T-helper 9 cell (primary cell): Measurements from ENCODE around the gene MDH1B.
"Not testable (repeated sequence)": the region's sequence is repeated elsewhere in the genome, so short reads cannot be mapped to it uniquely, and the experiment has no call there.

Experiments
- DNase-seq: peaks from one replicate; pipeline ENCODE4 v3.0.0-alpha.2; 2020
- total RNA-seq, 2 donors: gene quantifications; one replicate each; lab custom pipeline; 2026; lab: John Stamatoyannopoulos, UW

Gene MDH1B
- total RNA-seq: 0.07 to 0.24 reads per million in 2 donors

DNA sequence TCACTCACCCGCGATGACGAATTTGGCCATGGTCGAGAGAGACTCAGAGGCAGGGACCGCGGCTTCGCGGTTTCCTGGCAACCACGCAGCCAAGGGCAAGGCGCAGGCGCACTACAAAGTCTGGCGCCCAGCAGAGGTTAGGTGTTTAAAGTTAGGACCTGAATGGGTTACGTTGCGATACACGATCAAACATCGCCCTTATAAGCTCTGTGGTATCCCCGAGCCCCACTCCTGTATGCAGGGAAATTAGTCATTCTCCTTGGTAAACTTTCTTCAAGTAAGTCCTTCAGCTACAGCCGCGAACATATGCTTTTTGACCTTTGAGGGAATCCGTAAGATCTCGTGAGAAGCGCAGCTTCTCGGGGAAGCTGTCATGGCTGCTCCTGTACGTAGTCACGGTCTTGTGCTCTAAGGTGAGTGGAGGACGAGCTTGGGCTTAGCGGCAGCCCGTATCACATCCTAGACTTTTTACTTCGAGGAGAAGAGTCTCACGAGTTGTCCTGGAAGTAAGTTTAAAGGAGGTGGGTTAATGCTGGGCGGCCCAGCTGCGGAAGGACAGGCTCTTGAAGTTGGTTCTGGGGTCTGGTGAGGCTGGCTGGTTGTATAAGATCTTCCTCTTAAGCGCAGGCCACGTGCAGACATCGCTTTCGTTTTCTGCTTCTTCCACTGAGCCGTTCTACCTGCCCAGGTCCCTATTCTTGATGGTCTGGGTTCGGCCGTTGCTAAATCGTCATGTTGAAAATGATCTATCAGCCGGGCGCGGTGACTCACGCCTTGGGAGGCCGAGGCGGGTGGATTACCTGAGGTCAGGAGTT, at the start of gene MDH1B, which contains the start of gene FASTKD2:
TSS of gene MDH1B (minus strand) at position 87 of the 815 bp plus-strand sequence. CDS start at position 30, 57 bp downstream.
TSS of gene FASTKD2 (plus strand) at position 365 of the 815 bp plus-strand sequence. CDS start 1,088 bp downstream, outside the sequence.
- peak; percentile 67 for DNase-seq

DNA sequence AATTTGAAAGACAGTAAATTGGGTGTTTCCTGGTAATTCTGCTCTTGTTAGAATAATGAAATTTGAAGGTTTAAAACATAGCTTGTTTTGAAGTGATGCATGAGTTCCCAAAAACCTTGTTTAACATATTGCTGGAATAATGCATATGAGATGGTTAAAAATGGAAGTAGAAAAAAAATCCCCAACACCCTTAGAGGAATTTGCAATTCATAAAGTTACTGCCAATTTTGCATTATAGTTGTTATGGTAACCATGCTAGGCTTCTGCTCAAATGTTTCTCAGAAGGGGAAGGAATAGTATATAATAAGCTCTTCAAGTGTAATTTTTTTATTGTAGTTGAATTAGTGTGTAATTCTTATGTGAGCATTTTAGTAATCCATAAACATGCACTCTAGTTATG, 49.4 kb upstream of the MDH1B start:
- no peak for DNase-seq

DNA sequence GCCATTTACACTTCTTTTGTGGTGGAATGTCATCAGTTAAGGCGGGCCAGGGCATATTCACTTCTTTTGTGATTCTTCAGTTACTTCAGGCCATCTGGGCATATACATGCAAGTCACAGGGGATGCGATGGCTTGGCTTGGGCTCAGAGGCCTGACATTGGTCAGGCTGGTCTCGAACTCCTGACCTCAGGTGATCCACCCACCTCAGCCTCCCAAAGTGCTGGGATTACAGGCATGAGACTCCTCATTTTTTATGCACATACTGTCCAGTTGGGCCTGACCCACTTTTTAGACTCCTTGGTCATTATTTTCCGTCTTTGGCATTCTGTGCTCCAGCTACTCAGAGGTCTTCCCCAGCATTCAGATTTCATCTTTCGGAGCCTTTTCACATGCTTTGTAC, 47.3 kb upstream of the MDH1B start:
- not testable (repeated sequence) for DNase-seq

DNA sequence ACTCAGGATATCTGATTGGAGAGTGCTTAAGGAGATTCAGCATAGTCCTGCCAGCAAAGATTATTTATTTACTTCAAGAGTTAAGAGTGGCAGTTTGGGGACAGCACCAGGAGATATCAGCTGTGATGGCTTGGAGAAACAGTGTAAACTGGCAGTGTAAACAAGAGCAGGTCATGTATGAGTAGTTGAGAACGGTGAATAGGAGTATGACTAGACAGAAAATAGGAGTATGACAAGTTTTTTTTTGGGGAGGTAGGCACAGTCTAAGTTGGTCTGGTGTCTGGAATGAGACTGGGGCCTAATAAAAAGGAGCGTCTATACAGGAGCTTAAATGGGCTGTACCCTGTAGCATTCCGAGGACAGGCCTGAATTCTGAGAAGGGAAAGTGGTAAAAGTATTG, 42.5 kb upstream of the MDH1B start:
- DNase-seq: not testable (repeated sequence)

DNA sequence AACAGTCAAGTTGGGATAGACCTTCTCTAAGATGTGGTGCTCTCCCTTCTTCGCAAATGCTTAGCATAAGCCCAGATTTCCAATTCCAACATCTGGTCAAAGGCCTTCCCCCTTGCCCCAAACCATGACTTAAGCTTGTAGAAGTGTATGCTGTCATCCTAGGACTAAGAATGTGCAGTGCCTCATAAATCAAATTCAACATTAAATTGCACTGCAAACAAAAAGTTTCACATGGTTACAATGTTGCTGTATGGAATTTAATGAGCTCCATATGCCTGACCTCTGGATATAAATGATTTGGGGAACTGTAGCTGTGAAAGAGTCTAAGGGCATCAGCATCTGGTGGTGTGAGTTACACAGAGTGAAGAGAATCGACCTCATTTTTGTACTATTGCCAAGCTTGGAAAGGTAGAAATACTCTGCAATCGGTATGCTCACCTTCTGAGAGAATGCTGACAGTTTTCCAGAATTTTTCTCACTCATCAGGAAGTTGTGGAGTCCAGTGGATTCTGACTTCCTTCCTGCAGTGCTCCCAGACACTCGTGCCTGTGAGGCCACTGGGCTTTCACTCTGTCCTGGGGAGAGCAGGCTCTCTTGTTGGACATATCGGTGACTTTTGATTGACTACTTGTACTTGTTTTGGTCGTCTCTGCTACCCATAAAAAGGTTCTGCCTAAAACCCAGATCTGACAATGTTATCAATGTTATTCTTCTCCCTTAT, 40.9 kb upstream of the MDH1B start:
- no peak for DNase-seq

DNA sequence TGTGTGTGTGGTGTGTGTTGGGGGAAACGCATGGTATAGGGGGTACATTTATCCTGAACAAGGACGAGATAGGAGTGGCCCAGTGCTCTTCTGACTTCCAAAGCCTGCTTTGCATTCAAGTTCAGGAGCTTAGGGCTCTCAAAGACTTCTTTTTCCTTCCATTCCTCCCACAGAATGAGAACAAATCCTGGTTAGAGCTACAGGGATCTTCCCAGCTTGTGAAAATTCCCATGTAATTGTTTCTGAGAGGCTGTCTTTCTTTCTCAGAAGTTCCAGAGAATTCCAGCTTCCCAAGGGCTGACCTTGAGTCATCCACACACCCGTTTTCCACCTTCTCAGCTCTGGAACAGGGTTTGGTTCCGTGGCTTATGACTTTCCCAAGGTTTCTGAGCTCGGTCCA, 39.2 kb upstream of the MDH1B start:
- no peak for DNase-seq

DNA sequence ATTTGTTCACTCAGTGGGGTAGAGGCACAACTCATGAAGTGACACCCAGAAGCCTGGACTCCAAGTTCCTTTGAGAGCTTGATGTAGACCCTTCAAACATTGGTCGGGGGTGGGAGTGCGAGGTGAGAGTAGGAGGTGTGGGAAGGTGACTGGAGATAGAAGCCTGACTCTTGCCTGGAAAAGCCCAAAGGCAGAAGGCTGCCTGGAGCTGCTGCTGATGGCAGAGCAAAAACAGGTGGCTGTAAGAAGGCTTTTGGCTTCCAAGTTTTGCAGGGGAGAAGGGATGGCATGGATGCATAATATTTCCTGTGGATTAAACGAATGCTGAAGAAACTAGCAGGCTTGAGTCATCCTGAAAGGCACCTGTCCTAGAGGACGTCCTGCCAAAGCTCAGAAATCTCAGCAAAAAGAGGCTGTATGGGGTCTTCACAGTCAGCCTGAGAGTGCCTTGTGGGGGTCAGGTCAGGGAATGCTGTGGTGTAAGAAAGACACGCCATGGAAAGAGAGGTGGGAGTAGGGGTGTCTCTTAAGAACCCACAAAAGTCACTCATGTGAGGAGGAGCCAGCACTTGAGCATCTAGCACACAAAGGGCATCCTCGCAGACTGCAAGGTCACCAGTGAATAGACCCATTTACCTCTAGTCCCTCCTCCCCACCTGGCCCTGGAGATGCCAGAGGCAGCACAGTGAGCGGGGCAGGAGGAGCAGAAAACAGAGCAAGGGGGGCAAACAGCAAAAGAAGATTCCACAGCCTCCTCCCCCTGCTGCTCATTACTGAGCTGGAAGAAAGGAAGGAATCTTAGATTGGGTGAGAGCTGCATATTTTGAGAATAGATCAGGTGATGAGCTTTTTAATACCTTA, 37.8 kb upstream of the MDH1B start:
- no peak for DNase-seq

DNA sequence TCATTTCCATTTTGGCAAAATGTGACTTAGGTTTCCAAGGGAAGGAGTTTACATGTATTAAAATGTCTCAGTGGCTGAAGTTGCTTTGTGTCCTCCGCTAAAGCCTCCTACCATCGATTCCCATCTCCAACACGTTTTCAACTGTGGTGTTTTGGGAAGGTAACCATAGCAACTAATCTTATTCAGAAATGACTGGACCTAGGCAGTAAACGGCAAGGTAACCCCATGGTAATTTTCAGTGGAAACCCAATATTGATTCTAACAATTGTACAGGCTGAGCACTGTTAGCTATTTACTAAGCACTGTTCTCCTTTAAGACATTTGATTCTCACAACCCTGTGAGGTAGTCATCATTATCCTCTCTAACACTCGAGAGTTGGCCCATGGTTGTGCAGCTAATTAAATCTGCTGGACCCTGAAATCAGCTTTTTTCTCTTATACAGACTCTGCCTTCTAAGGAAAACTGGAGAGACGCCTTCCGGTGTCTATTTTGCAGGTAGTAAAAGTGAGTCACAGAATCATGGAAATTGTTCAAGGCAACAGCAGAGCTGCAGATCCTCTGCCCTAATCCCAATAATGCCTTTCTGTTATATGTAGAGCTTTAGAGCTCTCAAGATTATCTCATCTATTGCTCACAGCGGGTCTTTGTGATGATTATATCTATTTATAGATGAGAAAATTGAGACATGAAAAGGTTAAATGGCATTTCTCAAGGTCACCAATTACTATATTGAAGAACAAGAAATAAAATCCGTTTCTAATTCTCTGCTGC, 36.5 kb upstream of the MDH1B start:
- DNase-seq: no peak

DNA sequence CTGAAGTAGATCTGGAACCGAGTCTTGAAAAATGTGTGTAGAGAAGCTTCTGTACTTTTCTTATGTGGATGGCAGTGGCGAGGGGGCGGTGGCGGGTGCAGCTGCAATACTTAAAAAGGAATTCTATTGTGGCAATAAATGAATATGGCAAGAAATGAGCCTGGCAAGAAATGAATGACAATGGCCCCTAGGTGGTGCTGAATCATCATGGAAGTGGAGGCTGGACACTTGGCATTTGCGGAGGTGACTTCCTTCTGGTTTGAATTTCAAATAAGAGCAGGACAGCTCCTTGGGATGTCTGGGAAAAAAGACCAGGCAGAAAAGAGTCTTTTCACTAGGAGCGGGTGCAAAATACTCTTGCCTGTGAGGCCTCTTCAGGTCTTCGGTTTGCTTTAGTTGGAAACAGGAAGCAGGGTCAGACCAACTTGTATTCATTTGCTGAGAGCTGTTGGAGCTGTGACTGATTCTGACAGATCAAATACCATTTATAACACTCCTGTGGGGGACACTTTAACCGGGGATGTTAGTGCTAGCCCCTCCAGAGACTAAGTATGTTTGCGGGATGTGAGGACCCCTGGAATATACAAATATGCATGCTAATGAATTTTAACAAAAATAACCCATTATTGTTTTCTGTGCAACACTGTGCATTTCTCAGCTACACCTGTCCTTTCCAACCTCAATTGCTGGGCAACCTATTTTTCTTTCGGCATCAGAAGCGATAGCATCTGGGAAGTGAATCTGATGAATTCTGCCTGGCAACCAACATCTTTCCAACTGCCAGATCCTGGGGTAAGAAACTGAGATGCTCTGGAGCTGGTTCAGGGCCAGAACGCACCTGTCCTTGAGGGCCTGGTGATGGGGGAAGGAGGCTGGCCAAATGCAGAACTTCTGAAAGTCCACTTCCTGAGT, 35.6 kb upstream of the MDH1B start:
- DNase-seq: peak; percentile 7

DNA sequence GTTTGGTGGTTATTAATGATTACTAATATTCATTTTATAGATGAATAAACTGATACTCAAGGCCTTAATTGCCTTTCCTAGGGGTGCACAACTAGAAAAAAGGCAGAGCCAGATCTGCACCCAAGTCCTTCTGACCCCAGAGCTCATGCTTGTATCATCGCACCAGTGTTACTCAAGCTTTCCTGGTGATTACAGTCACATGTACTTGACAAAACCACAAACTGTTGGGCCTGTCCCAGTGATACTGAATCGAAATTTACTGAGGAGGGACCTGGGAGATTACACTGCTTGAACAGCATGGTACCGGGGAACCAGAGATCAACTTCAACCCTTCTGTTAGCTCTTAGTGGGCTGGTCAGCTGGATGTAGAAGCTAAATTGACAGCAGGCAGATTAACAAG, 34.0 kb upstream of the MDH1B start:
- DNase-seq: no peak

DNA sequence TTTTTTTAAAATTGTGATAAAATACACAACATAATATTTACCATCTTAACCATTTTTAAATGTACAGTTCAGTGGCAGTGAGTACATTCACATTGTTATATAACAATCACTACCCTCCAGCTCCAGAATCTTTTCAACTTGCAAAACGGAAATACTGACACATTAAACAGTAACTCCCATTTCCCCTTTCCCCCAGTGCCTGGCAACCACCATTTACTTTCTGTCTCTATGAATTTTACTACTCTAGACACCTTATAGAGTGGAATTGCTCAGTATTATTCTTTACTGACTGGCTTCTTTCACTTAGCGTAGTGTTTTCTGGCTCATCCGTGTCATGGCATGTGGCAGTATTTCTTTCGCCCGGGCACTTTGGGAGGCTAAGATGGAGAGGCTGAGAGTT, 32.9 kb upstream of the MDH1B start:
- no peak for DNase-seq

DNA sequence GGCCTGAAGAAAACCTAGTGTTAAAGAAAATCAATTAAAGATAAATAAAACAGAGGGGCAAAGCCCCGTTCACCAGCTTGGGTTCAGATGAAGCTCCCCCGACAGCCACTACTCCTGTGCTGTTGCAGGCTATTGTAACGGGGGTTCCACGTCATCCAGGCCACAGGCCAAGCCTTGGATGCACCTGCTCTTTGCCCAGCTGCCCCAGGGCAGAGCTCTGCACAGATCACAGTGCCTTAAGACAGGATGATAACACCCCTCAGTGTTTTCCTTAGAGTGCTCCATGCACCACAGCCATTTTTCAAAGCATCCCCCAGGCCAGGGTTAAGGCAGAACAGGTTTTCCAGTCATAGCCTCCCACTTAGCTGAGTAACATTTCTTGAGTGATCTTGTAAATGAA, 32.2 kb upstream of the MDH1B start:
- DNase-seq: no peak

DNA sequence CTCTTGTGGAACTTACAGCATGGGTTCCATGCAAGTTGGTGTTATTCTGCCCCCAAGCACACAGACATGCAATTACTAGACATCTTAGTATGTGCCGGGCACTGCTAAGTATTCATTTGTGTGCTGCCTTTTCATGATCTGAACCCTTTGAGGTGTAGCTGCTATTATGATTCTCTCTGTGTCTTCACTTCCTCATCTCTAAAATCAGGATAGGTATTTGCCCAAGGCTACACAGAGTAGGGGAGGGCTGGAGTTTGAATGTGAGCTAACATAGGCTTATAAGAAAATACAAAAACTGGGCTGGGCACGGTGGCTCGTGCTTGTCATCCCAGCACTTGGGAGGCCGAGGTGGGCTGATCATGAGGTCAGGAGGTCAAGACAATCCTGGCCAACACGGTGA, 27.5 kb upstream of the MDH1B start:
- no peak for DNase-seq

DNA sequence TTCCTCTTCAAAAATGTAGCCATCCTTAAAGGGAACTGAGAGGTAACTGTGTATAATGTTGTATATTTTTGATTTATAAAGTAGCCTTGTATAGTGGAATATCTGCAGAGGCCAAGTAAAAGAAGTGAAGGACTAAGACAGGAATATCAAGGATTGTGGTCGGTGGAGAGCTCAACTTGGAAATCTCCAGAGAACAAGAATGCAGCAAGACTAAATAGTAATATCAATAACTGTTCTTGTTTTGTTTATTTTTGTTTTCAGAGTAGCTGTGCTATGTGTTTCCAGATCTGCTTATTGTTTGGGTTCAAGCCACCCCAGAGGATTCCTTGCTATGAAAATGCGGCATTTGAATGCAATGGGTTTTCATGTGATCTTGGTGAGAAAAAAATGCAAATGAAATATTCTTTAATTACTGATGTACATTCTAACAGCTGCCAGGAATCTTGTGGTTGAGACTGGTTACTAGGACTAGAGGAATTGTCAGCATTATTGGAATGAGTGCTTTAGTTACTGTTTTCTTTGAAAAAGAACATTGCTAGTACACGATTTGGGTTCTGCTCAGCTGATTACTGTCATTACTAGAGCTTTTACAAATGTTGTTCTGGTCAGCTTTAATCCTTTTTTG, 25.3 kb upstream of the MDH1B start:
- DNase-seq: no peak

DNA sequence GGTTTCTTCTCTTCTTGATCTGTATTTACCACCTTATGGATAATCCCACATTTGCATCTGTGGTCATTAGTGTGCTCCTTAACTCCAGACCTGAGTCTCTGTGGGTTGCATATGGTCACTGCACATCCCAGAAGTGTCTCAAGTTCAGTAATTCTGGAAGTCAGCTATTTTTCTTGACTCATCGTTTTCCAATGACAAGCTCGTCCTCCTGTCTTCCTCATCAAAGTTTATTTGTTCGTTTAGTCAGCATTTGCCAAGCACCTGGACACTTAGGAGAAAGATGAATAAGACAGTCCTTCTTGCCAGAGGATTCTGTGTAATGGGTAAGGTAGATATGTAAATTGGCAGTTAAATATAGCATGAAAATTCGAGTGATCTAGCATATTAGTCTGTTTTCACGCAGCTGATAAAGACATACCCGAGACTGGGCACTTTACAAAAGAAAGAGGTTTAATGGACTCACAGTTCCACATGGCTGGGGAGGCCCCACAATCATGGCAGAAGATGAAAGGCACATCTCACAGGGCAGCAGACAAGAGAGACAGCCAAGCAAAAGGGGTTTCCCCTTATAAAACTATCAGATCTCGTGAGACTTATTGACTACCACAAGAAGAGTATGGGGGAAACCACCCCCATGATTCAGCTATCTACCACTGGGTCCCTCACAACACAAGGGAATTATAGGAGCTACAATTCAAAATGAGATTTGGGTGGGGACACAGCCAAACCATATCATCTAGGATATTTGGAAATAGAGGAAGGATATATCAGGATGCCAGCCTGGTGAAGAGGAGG, 19.6 kb upstream of the MDH1B start:
- no peak for DNase-seq

DNA sequence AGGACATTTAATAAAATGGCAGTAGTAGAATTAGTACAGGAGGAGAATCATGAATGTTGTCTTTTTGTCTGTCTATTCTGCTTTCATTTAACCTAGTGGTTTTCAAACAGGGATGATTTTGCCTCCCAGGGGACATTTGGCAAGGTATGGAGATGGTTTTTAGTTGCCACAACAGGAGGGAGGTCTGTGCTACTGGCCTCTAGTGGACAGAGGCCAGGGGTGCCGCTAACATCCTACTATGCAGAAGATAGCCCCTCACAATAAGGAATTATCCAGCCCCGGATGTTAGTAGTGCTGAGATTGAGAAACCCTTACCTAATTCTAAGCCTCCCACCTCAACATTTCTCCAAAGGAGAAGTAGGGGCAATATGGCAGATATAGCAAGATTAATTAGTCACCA, 18.6 kb upstream of the MDH1B start:
- no peak for DNase-seq

DNA sequence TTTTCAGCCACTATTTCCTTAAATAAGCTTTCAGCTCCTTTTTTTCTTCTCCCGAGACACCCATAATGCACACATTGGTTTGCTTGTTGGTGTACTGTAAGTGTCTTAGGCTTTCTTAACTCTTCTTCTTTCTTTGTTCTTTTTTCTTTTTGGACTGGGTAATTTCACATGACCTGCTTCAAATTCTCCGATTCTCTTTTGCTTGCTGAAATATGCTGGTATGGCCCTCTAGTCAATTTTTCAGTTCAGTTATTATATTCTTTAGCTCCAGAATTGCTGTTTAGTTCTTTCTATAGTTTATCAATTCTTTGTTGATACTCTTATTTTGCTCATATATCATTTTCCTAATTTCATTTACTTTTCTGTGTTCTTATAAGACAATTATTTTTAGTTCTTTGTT, 15.5 kb upstream of the MDH1B start:
- no peak for DNase-seq

DNA sequence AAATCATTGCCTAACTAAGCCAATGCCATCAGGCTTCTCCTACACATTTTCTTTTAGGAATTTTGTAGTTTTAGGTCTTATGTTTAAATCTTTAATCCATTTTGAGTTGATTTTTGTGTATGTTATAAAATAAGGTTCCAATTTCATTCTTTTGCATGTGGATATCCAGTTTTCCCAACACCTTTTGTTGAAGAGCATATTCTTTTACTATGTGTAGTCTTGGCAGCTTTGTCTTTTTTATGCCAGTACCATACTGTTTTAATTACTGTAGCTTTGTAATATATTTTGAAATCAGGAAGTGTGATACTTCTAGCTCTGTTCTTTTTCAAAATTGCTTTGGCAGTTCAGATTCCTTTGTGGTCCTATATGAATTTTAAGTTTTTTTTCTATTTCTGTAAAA, 11.3 kb upstream of the MDH1B start:
- no peak for DNase-seq

DNA sequence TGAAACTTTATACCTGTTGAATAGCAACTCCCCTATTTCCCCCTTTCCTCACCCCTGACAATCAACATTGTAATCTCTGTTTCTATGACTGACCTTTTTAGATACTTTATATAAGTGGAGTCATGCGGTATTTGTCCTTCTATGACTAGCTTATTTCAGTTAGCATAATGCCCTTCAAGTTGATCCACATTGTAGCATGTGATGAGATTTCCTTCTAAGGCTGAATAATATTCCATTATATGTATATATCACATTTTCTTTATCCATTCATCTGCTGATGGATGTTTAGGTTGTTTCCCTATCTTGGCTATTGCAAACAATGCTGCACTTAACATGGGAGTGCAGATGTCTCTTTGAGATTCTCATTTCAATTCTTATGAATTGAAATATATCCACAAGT, 9.7 kb upstream of the MDH1B start:
- no peak for DNase-seq
